NK-92 (cell line): ENCODE measurements around the gene EGLN1.

ENCODE experiments used
- DNase-seq: peaks from one replicate; lab custom pipeline; 2025; ENCODE audit not compliant: unreplicated experiment; lab: John Stamatoyannopoulos, UW

Gene EGLN1

GRCh38 chr1:231421546-231421970 lies 529 bp downstream of the EGLN1 start:
- DNase-seq = no peak

- no peak for DNase-seq
Measured at GRCh38 chr1:231420959-231421545, 1.0 kb downstream of the EGLN1 start.

GRCh38 chr1:231420299-231420958 lies 1.7 kb downstream of the EGLN1 start:
- no peak for DNase-seq

GRCh38 chr1:231419738-231420298 lies 2.3 kb downstream of the EGLN1 start:
- DNase-seq = no peak

- no peak for DNase-seq
Measured at GRCh38 chr1:231419147-231419546, 2.9 kb downstream of the EGLN1 start.

- no peak for DNase-seq
Measured at GRCh38 chr1:231418741-231419107, 3.4 kb downstream of the EGLN1 start.

GRCh38 chr1:231418101-231418740 lies 3.9 kb downstream of the EGLN1 start:
- DNase-seq = no peak

GRCh38 chr1:231417513-231417912 lies 4.6 kb downstream of the EGLN1 start:
- DNase-seq = no peak

- no peak for DNase-seq
Measured at GRCh38 chr1:231416901-231417300, 5.2 kb downstream of the EGLN1 start.

GRCh38 chr1:231415018-231415583 lies 7.0 kb downstream of the EGLN1 start:
- no peak for DNase-seq

- DNase-seq = no peak
Measured at GRCh38 chr1:231414260-231415016, 7.6 kb downstream of the EGLN1 start.

GRCh38 chr1:231413749-231414082 lies 8.4 kb downstream of the EGLN1 start:
- no peak for DNase-seq

- no peak for DNase-seq
Measured at GRCh38 chr1:231411036-231411531, 11.0 kb downstream of the EGLN1 start.

GRCh38 chr1:231410036-231410612 lies 12.0 kb downstream of the EGLN1 start:
- DNase-seq = no peak

GRCh38 chr1:231408528-231409094 lies 13.5 kb downstream of the EGLN1 start:
- DNase-seq = no peak

- no peak for DNase-seq
Measured at GRCh38 chr1:231407547-231408396, 14.3 kb downstream of the EGLN1 start.

GRCh38 chr1:231407049-231407448 lies 15.0 kb downstream of the EGLN1 start:
- DNase-seq = no peak

GRCh38 chr1:231404318-231404717 lies 17.8 kb downstream of the EGLN1 start:
- no peak for DNase-seq

GRCh38 chr1:231401478-231401877 lies 20.6 kb downstream of the EGLN1 start:
- DNase-seq = no peak
